B cell (primary cell): Measurements from ENCODE around the gene GADD45B. TPM values are rescaled to one million over a fixed set of nuclear protein-coding genes. Genes with fewer than 3 reads are reported as not detected.

Experiments
- ATAC-seq: fragments of 200-7000 bp; cut with Tn5 transposase; one replicate; pipeline ENCODE4 v1.10.0; 2021; ENCODE audit warnings: low read depth, mild to moderate bottlenecking, moderate number of reproducible peaks, moderate library complexity
- CTCF ChIA-PET: fragments of 350-600 bp; sonication (Branson Sonifier 250); formaldehyde crosslinking; loops from one replicate; lab custom pipeline; 2021; ENCODE audit warnings: antibody characterized with exemption, inconsistent platforms; lab: Charles Lee
- POLR2A ChIA-PET: fragments of 350-600 bp; sonication (Branson Sonifier 250); formaldehyde crosslinking; loops from one replicate; lab custom pipeline; 2021; ENCODE audit warnings: antibody characterized with exemption; lab: Charles Lee
- DNase-seq: peaks from one replicate; pipeline ENCODE4 v3.0.0; 2013
- H2AFZ ChIP-seq: 2 replicates; pipeline ENCODE4 v1.6.1; 2012; ENCODE audit warnings: mild to moderate bottlenecking, low read depth, low read length; ENCODE audit not compliant: insufficient read depth, poor library complexity, severe bottlenecking
- H3K27ac ChIP-seq, 2 donors: 1 replicate in 1 of 2; 2 replicates in 1 of 2; pipeline ENCODE4 v1.5.1; 2012 to 2013; ENCODE audit warnings: low read length in 2 of 2, mild to moderate bottlenecking in 2 of 2, moderate library complexity in 1 of 2
- H3K27me3 ChIP-seq, 4 experiments: fragments of 200-600 bp in 1 of 4; sonication (generic) in 1 of 4; replicated peaks in 1 of 4; 1 replicate in 2 of 4; 2 replicates in 2 of 4; pipeline versions ENCODE4 v1.6.1 to v1.7.0; 2013 to 2016; ENCODE audit warnings: low read length in 3 of 4, mild to moderate bottlenecking in 2 of 4, mixed read lengths in 1 of 4, moderate library complexity in 1 of 4; ENCODE audit not compliant: insufficient read depth in 4 of 4, control insufficient read depth in 3 of 4; ENCODE audit errors: control extremely low read depth in 1 of 4
- H3K36me3 ChIP-seq, 2 experiments: replicated peaks in 1 of 2; 1 replicate in 1 of 2; 2 replicates in 1 of 2; pipeline versions ENCODE4 v1.6.1 to v1.7.1; 2013; ENCODE audit warnings: low read length in 1 of 2; ENCODE audit not compliant: insufficient read depth in 2 of 2, control insufficient read depth in 1 of 2; ENCODE audit errors: control extremely low read depth in 1 of 2, extremely low read depth in 1 of 2
- H3K4me1 ChIP-seq, 2 donors: fragments of 200-600 bp in 1 of 2; sonication (generic) in 1 of 2; 1 replicate in 1 of 2; 2 replicates in 1 of 2; pipeline versions ENCODE4 v1.5.1 to v1.6.1; 2013 to 2017; ENCODE audit warnings: low read length in 2 of 2; ENCODE audit not compliant: control insufficient read depth in 2 of 2, insufficient read depth in 2 of 2
- H3K4me2 ChIP-seq: replicated peaks from 2 replicates; pipeline ENCODE3; 2012; ENCODE audit warnings: mild to moderate bottlenecking, low read depth, low read length; ENCODE audit not compliant: poor library complexity, severe bottlenecking
- H3K4me3 ChIP-seq, 5 experiments: fragments of 200-600 bp in 1 of 5; sonication (generic) in 1 of 5; 1 replicate in 3 of 5; 2 replicates in 2 of 5; pipeline versions ENCODE4 v1.5.1 to v1.7.0; 2011 to 2016; ENCODE audit warnings: low read length in 4 of 5, mild to moderate bottlenecking in 4 of 5, low read depth in 2 of 5, control low read depth in 1 of 5, moderate library complexity in 1 of 5; ENCODE audit not compliant: insufficient read depth in 1 of 5; ENCODE audit errors: control extremely low read depth in 1 of 5, extremely low read depth in 1 of 5
- H3K79me2 ChIP-seq: fragments of 200-600 bp; sonication (generic); one replicate; pipeline ENCODE4 v1.6.0; 2016; ENCODE audit warnings: low read length; ENCODE audit not compliant: control insufficient read depth, insufficient read depth
- H3K9ac ChIP-seq: fragments of 200-600 bp; sonication (generic); 2 replicates; pipeline ENCODE4 v1.6.1; 2017; ENCODE audit warnings: mild to moderate bottlenecking, low read length, moderate library complexity
- H3K9me3 ChIP-seq, 3 donors: one replicate each; pipeline versions ENCODE4 v1.6.1 to v1.7.1; 2013; ENCODE audit warnings: low read length in 2 of 3; ENCODE audit not compliant: control insufficient read depth in 2 of 3, insufficient read depth in 1 of 3; ENCODE audit errors: control extremely low read depth in 1 of 3
- H4K20me1 ChIP-seq: 2 replicates; pipeline ENCODE4 v1.6.0; 2012; ENCODE audit warnings: mild to moderate bottlenecking, low read length; ENCODE audit not compliant: insufficient read depth, control insufficient read depth, poor library complexity, severe bottlenecking
- H3K27ac Mint-ChIP-seq: one replicate; pipeline ENCODE4 v1.8.0; 2021; ENCODE audit warnings: mixed read lengths
- H3K27me3 Mint-ChIP-seq: one replicate; pipeline ENCODE4 v1.8.0; 2021; ENCODE audit warnings: mixed read lengths
- H3K4me1 Mint-ChIP-seq: one replicate; pipeline ENCODE4 v1.8.0; 2021; ENCODE audit warnings: mixed read lengths
- H3K4me3 Mint-ChIP-seq: one replicate; pipeline ENCODE4 v1.8.0; 2021; ENCODE audit warnings: mixed read lengths
- H3K9me3 Mint-ChIP-seq: one replicate; pipeline ENCODE4 v1.8.0; 2022; ENCODE audit warnings: mixed read lengths; ENCODE audit not compliant: insufficient read depth
- CTCF ChIP-seq: fragments of 200-600 bp; IDR thresholded peaks from one replicate; pipeline ENCODE4 v1.8.0; 2022; ENCODE audit warnings: antibody characterized with exemption, mild to moderate bottlenecking
- EZH2 ChIP-seq: IDR thresholded peaks from 2 replicates; pipeline ENCODE4 v1.6.1; 2012; ENCODE audit warnings: borderline replicate concordance, low read depth, mild to moderate bottlenecking, moderate library complexity, low read length; ENCODE audit not compliant: insufficient read depth, poor library complexity, severe bottlenecking
- whole genome bisulfite sequencing: methylation state at CpG from one replicate; pipeline ENCODE4 v1.1.5; 2013; ENCODE audit warnings: missing lambda C conversion rate; ENCODE audit not compliant: insufficient coverage; 5-methylcytosine and 5-hydroxymethylcytosine counted together
- intact Hi-C: fragments of 100-400 bp; cut with micrococcal nuclease; formaldehyde crosslinking; loops from one replicate; pipeline ENCODE4 v1.10.0; 2022
- polyA plus RNA-seq: library from polyadenylated mRNA; depleted of rRNA; stranded (reverse); fragments of >200 nt; gene quantifications from 2 replicates; pipeline ENCODE4 v1.2.3, GENCODE V29; 2012
- total RNA-seq, 2 donors: library from RNA; stranded (reverse); fragments of 120-200 nt in 1 of 2; gene quantifications; 1 replicate in 1 of 2; 2 replicates in 1 of 2; pipeline versions ENCODE4 v1.2.3 to v1.2.4, GENCODE V29; 2013 to 2022

Gene GADD45B
- total and polyA plus RNA-seq, 2 donors (not counting 1 experiment from before 2014, with no cell fraction given): 166 to 215 TPM

GRCh38 chr19:2429917-2430535, 45.9 kb upstream of the GADD45B start:
- no peak overlapping the region for H3K27ac ChIP-seq
- no peaks in the 10 kb centered on the region for H3K9me3 ChIP-seq
- ATAC-seq: no peak
- H3K27me3 ChIP-seq: no peaks in the 10 kb centered on the region
- no peak overlapping the region for H2AFZ ChIP-seq
- H3K9ac ChIP-seq: no peak overlapping the region
- H3K4me3 ChIP-seq: no peak overlapping the region
- no peak overlapping the region for H3K4me2 ChIP-seq
- H3K4me1 ChIP-seq: peaks cover 15 to 21% of the 10 kb centered on the region in 2 donors
- DNase-seq: no peak
- intact Hi-C loops: loop anchor here (5.0 kb wide), 1 partner anchor 618 kb away; the partner anchor contains the start of gene ATP8B3
- H3K9me3 Mint-ChIP-seq: no peaks in the 10 kb centered on the region
- H3K27me3 Mint-ChIP-seq: no peaks in the 10 kb centered on the region
- POLR2A ChIA-PET: interaction anchor here (1.1 kb wide), 1 partner anchor 24 kb away, joined by 5 read pairs; no protein-coding TSS in a partner anchor
- H3K27ac Mint-ChIP-seq: peak overlapping the region; percentile 72
- H3K36me3 ChIP-seq: peaks cover 0 to 16% of the 10 kb centered on the region in 2 experiments
- no peak overlapping the region for H3K4me3 Mint-ChIP-seq
- 92% methylated on average over 22 of the region's 25 CpGs for WGBS
- peaks cover 21% of the 10 kb centered on the region for H4K20me1 ChIP-seq
- CTCF ChIA-PET: no interaction called here
- TF ChIP-seq EZH2 (no peak), CTCF (no peak)
- peaks cover 21% of the 10 kb centered on the region for H3K79me2 ChIP-seq
- H3K4me1 Mint-ChIP-seq: peaks cover 11% of the 10 kb centered on the region

- peaks cover 9 to 13% of the 10 kb centered on the region in 2 donors for H3K4me1 ChIP-seq
- H3K4me2 ChIP-seq: no peak overlapping the region
- intact Hi-C loops: no loop called here
- no peak overlapping the region for H2AFZ ChIP-seq
- H3K4me3 ChIP-seq: no peak overlapping the region
- no peak for DNase-seq
- no peak overlapping the region for H3K27ac Mint-ChIP-seq
- H3K27ac ChIP-seq: no peak overlapping the region
- ATAC-seq: no peak
- TF ChIP-seq CTCF: no peak
- no peak for TF ChIP-seq EZH2
- POLR2A ChIA-PET: no interaction called here
- CTCF ChIA-PET: interaction anchor here (1.7 kb wide), 1 partner anchor 41 kb away, joined by 6 read pairs; no protein-coding TSS in a partner anchor
- H3K4me1 Mint-ChIP-seq: peaks cover 9% of the 10 kb centered on the region
- no peaks in the 10 kb centered on the region for H3K27me3 ChIP-seq
- H3K9me3 ChIP-seq: no peaks in the 10 kb centered on the region
- H3K9ac ChIP-seq: no peak overlapping the region
- H3K9me3 Mint-ChIP-seq: no peaks in the 10 kb centered on the region
- H3K4me3 Mint-ChIP-seq: no peak overlapping the region
- peaks cover 0 to 9% of the 10 kb centered on the region in 2 experiments for H3K36me3 ChIP-seq
- no peaks in the 10 kb centered on the region for H3K27me3 Mint-ChIP-seq
- H4K20me1 ChIP-seq: peaks cover 8% of the 10 kb centered on the region
- H3K79me2 ChIP-seq: peaks cover 9% of the 10 kb centered on the region
- WGBS: 96% methylated on average over 37 of the region's 37 CpGs
Observed at GRCh38 chr19:2431318-2432055, 44.4 kb upstream of the GADD45B start.
